WTC11 (cell line): Measurements from ENCODE around the gene OTOG. TPM values are rescaled to one million over a fixed set of nuclear protein-coding genes. Genes with fewer than 3 reads are reported as not detected.
A peak's percentile ranks its signal among the peaks of the same experiment; 100 is the strongest.

ENCODE experiments used
- ATAC-seq: fragments of 200-7000 bp; cut with Tn5 transposase; 2 replicates; pipeline ENCODE4 v1.10.0; 2021; ENCODE audit warnings: mild to moderate bottlenecking, moderate library complexity
- CTCF ChIA-PET: fragments of 300-600 bp; sonication (Branson Sonifier 250); formaldehyde crosslinking; loops from one replicate; lab custom pipeline; 2021; ENCODE audit warnings: antibody characterized with exemption; lab: Charles Lee
- POLR2A ChIA-PET: fragments of 350-600 bp; sonication (Branson Sonifier 250); formaldehyde crosslinking; loops from one replicate; lab custom pipeline; 2021; ENCODE audit warnings: antibody characterized with exemption; lab: Charles Lee
- DNase-seq: peaks from one replicate; pipeline ENCODE4 v3.0.0; 2021; ENCODE audit warnings: low spot score
- H3K27ac Mint-ChIP-seq: 2 replicates; pipeline ENCODE4 v1.8.0; 2021; ENCODE audit warnings: mixed read lengths
- H3K27me3 Mint-ChIP-seq: 2 replicates; pipeline ENCODE4 v1.8.0; 2021; ENCODE audit warnings: low read depth, mild to moderate bottlenecking, moderate library complexity, mixed read lengths
- H3K36me3 Mint-ChIP-seq: 2 replicates; pipeline ENCODE4 v1.8.0; 2021; ENCODE audit warnings: mixed read lengths
- H3K4me1 Mint-ChIP-seq: 2 replicates; pipeline ENCODE4 v1.8.0; 2022; ENCODE audit warnings: mixed read lengths
- H3K4me3 Mint-ChIP-seq: 2 replicates; pipeline ENCODE4 v1.8.0; 2021; ENCODE audit warnings: mild to moderate bottlenecking, moderate library complexity, mixed read lengths
- H3K9me3 Mint-ChIP-seq: 2 replicates; pipeline ENCODE4 v1.8.0; 2021; ENCODE audit warnings: mixed read lengths
- ESRRA ChIP-seq: sonication (generic); formaldehyde crosslinking; IDR thresholded peaks from 2 replicates; pipeline ENCODE4 v1.8.1; 2022; ENCODE audit warnings: mild to moderate bottlenecking, missing genetic modification reagents, borderline replicate concordance
- FOXK1 ChIP-seq: sonication (generic); formaldehyde crosslinking; IDR thresholded peaks from 2 replicates; pipeline ENCODE4 v1.8.0; 2022; ENCODE audit warnings: mild to moderate bottlenecking, moderate library complexity, missing genetic modification reagents
- FOXP1 ChIP-seq: sonication (generic); formaldehyde crosslinking; IDR thresholded peaks from 2 replicates; pipeline ENCODE4 v1.8.0; 2022; ENCODE audit warnings: missing genetic modification reagents, mild to moderate bottlenecking, moderate library complexity, borderline replicate concordance
- GRHL2 ChIP-seq: fragments of 250-450 bp; sonication (Bioruptor Pico); IDR thresholded peaks from 2 replicates; pipeline ENCODE4 v1.8.0; 2022; ENCODE audit warnings: mild to moderate bottlenecking, moderate library complexity; ENCODE audit not compliant: insufficient replicate concordance, severe bottlenecking
- GTF2I ChIP-seq: fragments of 250-450 bp; sonication (Bioruptor Pico); conservative IDR thresholded peaks from 2 replicates; pipeline ENCODE4 v1.4.0; 2021; ENCODE audit warnings: mild to moderate bottlenecking
- JUN ChIP-seq: sonication (generic); formaldehyde crosslinking; IDR thresholded peaks from 2 replicates; pipeline ENCODE4 v1.8.0; 2023; ENCODE audit warnings: mild to moderate bottlenecking, missing genetic modification reagents
- MXD4 ChIP-seq: fragments of 250-450 bp; sonication (Bioruptor Pico); IDR thresholded peaks from 2 replicates; pipeline ENCODE4 v1.8.0; 2021; ENCODE audit warnings: mild to moderate bottlenecking, moderate library complexity, borderline replicate concordance
- NFE2L1 ChIP-seq: sonication (generic); formaldehyde crosslinking; IDR thresholded peaks from 2 replicates; pipeline ENCODE4 v1.8.1; 2023; ENCODE audit warnings: missing genetic modification reagents
- OVOL2 ChIP-seq: fragments of 250-450 bp; sonication (Bioruptor Pico); IDR thresholded peaks from 2 replicates; pipeline ENCODE4 v1.9.0; 2021; ENCODE audit warnings: mild to moderate bottlenecking, borderline replicate concordance
- RELA ChIP-seq: sonication (generic); formaldehyde crosslinking; IDR thresholded peaks from 2 replicates; pipeline ENCODE4 v1.8.1; 2022; ENCODE audit warnings: missing genetic modification reagents, mild to moderate bottlenecking, borderline replicate concordance
- RORB ChIP-seq: fragments of 250-450 bp; sonication (Bioruptor Pico); IDR thresholded peaks from 2 replicates; pipeline ENCODE4 v1.9.0; 2021; ENCODE audit warnings: mild to moderate bottlenecking
- TEAD1 ChIP-seq: sonication (generic); formaldehyde crosslinking; IDR thresholded peaks from 2 replicates; pipeline ENCODE4 v1.8.0; 2022; ENCODE audit warnings: mild to moderate bottlenecking, missing genetic modification reagents
- ZNF263 ChIP-seq: sonication (generic); formaldehyde crosslinking; IDR thresholded peaks from 2 replicates; pipeline ENCODE4 v1.8.1; 2022; ENCODE audit warnings: low read depth, mild to moderate bottlenecking, moderate library complexity, missing genetic modification reagents
- ZNF416 ChIP-seq: fragments of 250-450 bp; sonication (Bioruptor Pico); IDR thresholded peaks from 2 replicates; pipeline ENCODE4 v1.9.0; 2021; ENCODE audit warnings: mild to moderate bottlenecking, inconsistent platforms
- total RNA-seq: library from RNA; stranded (reverse); gene quantifications from 3 replicates; pipeline ENCODE4 v1.2.3, GENCODE V29; 2021
- TF ChIP-seq, protein P1 (sequence below): fragments of 250-450 bp; sonication (Bioruptor Pico); IDR thresholded peaks from 2 replicates; pipeline ENCODE4 v1.9.0; 2021; ENCODE audit warnings: mild to moderate bottlenecking, borderline replicate concordance
- TF ChIP-seq, protein P2 (sequence below): fragments of 250-450 bp; sonication (Bioruptor Pico); IDR thresholded peaks from 2 replicates; pipeline ENCODE4 v1.9.0; 2021; ENCODE audit warnings: mild to moderate bottlenecking
- TF ChIP-seq, protein P3 (sequence below): sonication (generic); formaldehyde crosslinking; IDR thresholded peaks from 2 replicates; pipeline ENCODE4 v1.8.1; 2022; ENCODE audit warnings: low read depth, missing genetic modification reagents, borderline replicate concordance
- TF ChIP-seq, protein P4 (sequence below): sonication (generic); formaldehyde crosslinking; IDR thresholded peaks from 2 replicates; pipeline ENCODE4 v1.8.1; 2022; ENCODE audit warnings: mild to moderate bottlenecking, moderate library complexity, missing genetic modification reagents
- TF ChIP-seq, protein P5 (sequence below): fragments of 250-450 bp; sonication (Bioruptor Pico); IDR thresholded peaks from 2 replicates; pipeline ENCODE4 v2.1.2; 2022; ENCODE audit warnings: mild to moderate bottlenecking, moderate library complexity
- TF ChIP-seq, protein P6 (sequence below): sonication (generic); formaldehyde crosslinking; IDR thresholded peaks from 2 replicates; pipeline ENCODE4 v1.8.1; 2023; ENCODE audit warnings: mild to moderate bottlenecking, missing genetic modification reagents
- TF ChIP-seq, protein P7 (sequence below): fragments of 200-600 bp; IDR thresholded peaks from 2 replicates; pipeline ENCODE4 v1.8.0; 2022; ENCODE audit warnings: antibody characterized with exemption

The OTOG gene
- total RNA-seq, 1 experiment from 2014 or later = 1.4 TPM

DNA sequence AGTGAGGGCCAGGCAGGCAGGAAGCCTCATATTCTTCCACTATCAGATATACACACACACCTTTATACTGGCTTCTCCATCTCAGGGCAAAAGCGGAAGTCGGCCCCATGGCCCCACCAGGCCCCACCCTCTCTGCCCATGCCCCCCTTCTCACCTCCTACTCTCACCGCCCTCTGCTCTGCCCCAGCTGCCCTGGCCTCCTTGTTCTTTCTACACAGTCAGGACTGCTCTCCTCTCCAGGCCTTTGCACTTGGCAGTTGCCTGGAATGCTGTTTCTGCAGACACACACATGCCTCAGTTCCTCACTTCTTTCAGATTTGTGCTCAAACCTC is 25.3 kb downstream of the OTOG start (continued):
- TF ChIP-seq, protein P1, sequence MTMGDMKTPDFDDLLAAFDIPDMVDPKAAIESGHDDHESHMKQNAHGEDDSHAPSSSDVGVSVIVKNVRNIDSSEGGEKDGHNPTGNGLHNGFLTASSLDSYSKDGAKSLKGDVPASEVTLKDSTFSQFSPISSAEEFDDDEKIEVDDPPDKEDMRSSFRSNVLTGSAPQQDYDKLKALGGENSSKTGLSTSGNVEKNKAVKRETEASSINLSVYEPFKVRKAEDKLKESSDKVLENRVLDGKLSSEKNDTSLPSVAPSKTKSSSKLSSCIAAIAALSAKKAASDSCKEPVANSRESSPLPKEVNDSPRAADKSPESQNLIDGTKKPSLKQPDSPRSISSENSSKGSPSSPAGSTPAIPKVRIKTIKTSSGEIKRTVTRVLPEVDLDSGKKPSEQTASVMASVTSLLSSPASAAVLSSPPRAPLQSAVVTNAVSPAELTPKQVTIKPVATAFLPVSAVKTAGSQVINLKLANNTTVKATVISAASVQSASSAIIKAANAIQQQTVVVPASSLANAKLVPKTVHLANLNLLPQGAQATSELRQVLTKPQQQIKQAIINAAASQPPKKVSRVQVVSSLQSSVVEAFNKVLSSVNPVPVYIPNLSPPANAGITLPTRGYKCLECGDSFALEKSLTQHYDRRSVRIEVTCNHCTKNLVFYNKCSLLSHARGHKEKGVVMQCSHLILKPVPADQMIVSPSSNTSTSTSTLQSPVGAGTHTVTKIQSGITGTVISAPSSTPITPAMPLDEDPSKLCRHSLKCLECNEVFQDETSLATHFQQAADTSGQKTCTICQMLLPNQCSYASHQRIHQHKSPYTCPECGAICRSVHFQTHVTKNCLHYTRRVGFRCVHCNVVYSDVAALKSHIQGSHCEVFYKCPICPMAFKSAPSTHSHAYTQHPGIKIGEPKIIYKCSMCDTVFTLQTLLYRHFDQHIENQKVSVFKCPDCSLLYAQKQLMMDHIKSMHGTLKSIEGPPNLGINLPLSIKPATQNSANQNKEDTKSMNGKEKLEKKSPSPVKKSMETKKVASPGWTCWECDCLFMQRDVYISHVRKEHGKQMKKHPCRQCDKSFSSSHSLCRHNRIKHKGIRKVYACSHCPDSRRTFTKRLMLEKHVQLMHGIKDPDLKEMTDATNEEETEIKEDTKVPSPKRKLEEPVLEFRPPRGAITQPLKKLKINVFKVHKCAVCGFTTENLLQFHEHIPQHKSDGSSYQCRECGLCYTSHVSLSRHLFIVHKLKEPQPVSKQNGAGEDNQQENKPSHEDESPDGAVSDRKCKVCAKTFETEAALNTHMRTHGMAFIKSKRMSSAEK (CRISPR knock-in tag) = no peak

DNA sequence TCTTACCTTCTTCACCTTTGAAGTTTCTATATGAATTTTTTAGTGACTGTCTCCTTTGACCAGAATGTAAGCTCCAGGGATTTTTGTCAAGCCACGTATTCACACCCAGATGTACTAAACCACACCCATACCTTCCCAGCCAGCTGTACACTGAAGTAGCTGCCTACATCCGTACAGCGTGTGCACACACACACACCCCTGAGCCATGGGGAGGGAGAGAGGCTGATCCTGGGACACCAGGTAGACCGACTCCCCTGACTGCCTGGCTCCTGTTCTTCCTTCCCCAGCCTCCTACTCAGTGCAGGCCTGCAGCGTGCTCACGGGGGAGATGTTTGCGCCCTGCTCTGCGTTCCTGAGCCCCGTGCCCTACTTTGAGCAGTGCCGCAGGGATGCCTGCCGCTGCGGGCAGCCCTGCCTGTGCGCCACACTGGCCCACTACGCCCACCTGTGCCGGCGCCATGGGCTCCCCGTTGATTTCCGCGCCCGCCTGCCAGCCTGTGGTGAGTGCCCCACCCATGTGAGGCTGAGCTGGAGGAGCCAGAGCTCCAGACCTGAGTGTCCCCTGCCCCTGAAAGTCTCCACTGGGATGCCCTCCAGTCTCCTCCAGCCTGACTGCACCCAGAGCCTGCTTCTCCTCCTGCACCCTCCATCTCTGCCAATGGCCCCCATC is 25.9 kb downstream of the OTOG start:
- TF ChIP-seq RORB (CRISPR knock-in tag) = no peak
- no peak for TF ChIP-seq RELA (CRISPR knock-in tag)
- TF ChIP-seq NFE2L1 (CRISPR knock-in tag) = no peak
- no peak for TF ChIP-seq TEAD1 (CRISPR knock-in tag)
- TF ChIP-seq FOXP1 (CRISPR knock-in tag) = no peak
- no peak for TF ChIP-seq GTF2I (CRISPR knock-in tag)
- TF ChIP-seq ZNF416 (CRISPR knock-in tag) = no peak
- no peak for TF ChIP-seq JUN (CRISPR knock-in tag)
- no peak for TF ChIP-seq ZNF263 (CRISPR knock-in tag)
- no peak for TF ChIP-seq FOXK1 (CRISPR knock-in tag)
- TF ChIP-seq, protein P2, sequence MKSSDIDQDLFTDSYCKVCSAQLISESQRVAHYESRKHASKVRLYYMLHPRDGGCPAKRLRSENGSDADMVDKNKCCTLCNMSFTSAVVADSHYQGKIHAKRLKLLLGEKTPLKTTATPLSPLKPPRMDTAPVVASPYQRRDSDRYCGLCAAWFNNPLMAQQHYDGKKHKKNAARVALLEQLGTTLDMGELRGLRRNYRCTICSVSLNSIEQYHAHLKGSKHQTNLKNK (CRISPR knock-in tag) = no peak
- no peak for TF ChIP-seq GRHL2
- TF ChIP-seq, protein P3, sequence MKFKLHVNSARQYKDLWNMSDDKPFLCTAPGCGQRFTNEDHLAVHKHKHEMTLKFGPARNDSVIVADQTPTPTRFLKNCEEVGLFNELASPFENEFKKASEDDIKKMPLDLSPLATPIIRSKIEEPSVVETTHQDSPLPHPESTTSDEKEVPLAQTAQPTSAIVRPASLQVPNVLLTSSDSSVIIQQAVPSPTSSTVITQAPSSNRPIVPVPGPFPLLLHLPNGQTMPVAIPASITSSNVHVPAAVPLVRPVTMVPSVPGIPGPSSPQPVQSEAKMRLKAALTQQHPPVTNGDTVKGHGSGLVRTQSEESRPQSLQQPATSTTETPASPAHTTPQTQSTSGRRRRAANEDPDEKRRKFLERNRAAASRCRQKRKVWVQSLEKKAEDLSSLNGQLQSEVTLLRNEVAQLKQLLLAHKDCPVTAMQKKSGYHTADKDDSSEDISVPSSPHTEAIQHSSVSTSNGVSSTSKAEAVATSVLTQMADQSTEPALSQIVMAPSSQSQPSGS (CRISPR knock-in tag) = no peak
- peak; percentile 8 for DNase-seq
- Mint-ChIP-seq H3K27me3 (no peaks in the 10 kb centered on the region; the same call in 1 of the 2 replicates), H3K9me3 (no peaks in the 10 kb centered on the region), H3K27ac (0 out of 2 replicates have a peak overlapping the region, but pooled peaks have one; percentile 44), H3K4me3 (no peak overlapping the region; the same call in 1 of the 2 replicates), H3K36me3 (no peaks in the 10 kb centered on the region), H3K4me1 (peaks cover 9% of the 10 kb centered on the region; the same call in 1 of the 2 replicates)
- no peak for ATAC-seq
- ChIA-PET POLR2A (no interaction called here), CTCF (no interaction called here)

DNA sequence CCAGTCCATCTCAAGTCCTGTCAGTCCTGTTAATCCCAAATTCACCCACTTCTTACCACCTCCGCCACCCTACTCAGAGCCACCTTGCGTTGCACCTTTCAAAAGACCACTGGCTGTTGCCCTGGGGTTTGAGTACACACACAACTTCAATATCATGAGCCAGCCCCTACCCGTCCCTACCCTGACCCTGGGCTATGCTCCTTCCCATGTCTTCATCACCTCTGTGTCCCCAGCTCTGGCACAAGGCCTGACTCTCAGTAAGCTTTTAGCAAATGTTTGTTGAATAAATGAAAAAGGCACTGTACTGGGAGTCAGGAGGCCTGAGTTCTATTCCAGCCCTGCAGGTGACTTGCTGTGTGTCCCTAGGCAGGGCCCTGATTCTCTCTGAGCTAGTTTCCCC is 26.5 kb downstream of the OTOG start:
- Mint-ChIP-seq H3K27me3 (no peaks in the 10 kb centered on the region; the same call in 1 of the 2 replicates), H3K27ac (peak overlapping the region; percentile 44; the same call in 1 of the 2 replicates), H3K4me3 (no peak overlapping the region), H3K4me1 (peaks cover 9% of the 10 kb centered on the region; the same call in 1 of the 2 replicates), H3K36me3 (no peaks in the 10 kb centered on the region), H3K9me3 (no peaks in the 10 kb centered on the region)
- ChIA-PET CTCF (no interaction called here), POLR2A (no interaction called here)
- peak; percentile 3 for DNase-seq
- ATAC-seq = no peak
- TF ChIP-seq OVOL2 (CRISPR knock-in tag) (no peak), GTF2I (CRISPR knock-in tag) (no peak), RORB (CRISPR knock-in tag) (no peak), ESRRA (no peak), GRHL2 (no peak), MXD4 (CRISPR knock-in tag) (no peak)
- TF ChIP-seq, protein P4, sequence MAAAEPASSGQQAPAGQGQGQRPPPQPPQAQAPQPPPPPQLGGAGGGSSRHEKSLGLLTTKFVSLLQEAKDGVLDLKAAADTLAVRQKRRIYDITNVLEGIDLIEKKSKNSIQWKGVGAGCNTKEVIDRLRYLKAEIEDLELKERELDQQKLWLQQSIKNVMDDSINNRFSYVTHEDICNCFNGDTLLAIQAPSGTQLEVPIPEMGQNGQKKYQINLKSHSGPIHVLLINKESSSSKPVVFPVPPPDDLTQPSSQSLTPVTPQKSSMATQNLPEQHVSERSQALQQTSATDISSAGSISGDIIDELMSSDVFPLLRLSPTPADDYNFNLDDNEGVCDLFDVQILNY (CRISPR knock-in tag) = no peak
- TF ChIP-seq, protein P5, sequence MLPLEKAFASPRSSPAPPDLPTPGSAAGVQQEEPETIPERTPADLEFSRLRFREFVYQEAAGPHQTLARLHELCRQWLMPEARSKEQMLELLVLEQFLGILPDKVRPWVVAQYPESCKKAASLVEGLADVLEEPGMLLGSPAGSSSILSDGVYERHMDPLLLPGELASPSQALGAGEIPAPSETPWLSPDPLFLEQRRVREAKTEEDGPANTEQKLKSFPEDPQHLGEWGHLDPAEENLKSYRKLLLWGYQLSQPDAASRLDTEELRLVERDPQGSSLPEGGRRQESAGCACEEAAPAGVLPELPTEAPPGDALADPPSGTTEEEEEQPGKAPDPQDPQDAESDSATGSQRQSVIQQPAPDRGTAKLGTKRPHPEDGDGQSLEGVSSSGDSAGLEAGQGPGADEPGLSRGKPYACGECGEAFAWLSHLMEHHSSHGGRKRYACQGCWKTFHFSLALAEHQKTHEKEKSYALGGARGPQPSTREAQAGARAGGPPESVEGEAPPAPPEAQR (CRISPR knock-in tag) = no peak
- TF ChIP-seq, protein P6, sequence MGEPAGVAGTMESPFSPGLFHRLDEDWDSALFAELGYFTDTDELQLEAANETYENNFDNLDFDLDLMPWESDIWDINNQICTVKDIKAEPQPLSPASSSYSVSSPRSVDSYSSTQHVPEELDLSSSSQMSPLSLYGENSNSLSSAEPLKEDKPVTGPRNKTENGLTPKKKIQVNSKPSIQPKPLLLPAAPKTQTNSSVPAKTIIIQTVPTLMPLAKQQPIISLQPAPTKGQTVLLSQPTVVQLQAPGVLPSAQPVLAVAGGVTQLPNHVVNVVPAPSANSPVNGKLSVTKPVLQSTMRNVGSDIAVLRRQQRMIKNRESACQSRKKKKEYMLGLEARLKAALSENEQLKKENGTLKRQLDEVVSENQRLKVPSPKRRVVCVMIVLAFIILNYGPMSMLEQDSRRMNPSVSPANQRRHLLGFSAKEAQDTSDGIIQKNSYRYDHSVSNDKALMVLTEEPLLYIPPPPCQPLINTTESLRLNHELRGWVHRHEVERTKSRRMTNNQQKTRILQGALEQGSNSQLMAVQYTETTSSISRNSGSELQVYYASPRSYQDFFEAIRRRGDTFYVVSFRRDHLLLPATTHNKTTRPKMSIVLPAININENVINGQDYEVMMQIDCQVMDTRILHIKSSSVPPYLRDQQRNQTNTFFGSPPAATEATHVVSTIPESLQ (CRISPR knock-in tag) = no peak
- TF ChIP-seq, protein P7, sequence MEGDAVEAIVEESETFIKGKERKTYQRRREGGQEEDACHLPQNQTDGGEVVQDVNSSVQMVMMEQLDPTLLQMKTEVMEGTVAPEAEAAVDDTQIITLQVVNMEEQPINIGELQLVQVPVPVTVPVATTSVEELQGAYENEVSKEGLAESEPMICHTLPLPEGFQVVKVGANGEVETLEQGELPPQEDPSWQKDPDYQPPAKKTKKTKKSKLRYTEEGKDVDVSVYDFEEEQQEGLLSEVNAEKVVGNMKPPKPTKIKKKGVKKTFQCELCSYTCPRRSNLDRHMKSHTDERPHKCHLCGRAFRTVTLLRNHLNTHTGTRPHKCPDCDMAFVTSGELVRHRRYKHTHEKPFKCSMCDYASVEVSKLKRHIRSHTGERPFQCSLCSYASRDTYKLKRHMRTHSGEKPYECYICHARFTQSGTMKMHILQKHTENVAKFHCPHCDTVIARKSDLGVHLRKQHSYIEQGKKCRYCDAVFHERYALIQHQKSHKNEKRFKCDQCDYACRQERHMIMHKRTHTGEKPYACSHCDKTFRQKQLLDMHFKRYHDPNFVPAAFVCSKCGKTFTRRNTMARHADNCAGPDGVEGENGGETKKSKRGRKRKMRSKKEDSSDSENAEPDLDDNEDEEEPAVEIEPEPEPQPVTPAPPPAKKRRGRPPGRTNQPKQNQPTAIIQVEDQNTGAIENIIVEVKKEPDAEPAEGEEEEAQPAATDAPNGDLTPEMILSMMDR = no peak
